ENCODE results near the gene S100A4.

- TF ChIP-seq CTCF (IDR thresholded peaks at IDR 0.05): no peak
- no peak for TF ChIP-seq POLR2A (IDR thresholded peaks at IDR 0.05)
- TF ChIP-seq POLR2AphosphoS5 (IDR thresholded peaks at IDR 0.05; ENCODE audit: insufficient read depth in 1 of 2, low read depth in 1 of 2): no peak
Observed at GRCh38 chr1:153525088-153525728, 20.4 kb downstream of the S100A4 start.

Data from vagina (tissue), 2 donors.